ENCODE results near the gene DSE.

DNA sequence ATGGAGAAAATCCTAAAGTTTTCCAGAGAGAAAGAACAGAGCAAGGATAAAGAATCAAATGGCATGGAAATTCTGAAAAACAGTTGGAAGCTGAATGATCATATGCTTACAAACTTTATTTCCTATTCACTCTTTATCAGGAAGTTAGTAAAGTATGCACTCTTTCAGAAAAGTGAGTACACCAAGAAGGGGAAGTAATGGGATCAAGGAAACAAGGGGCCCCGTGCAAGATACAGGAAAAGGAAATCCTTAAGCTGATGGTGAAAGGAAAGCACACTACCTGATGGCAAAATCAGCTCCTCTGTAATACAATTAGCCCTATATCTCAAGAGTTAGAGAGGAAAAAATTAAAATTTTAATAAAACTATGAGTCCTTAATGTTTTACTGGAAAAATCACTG, 104.4 kb downstream of the DSE start:
- TF ChIP-seq, protein P1, sequence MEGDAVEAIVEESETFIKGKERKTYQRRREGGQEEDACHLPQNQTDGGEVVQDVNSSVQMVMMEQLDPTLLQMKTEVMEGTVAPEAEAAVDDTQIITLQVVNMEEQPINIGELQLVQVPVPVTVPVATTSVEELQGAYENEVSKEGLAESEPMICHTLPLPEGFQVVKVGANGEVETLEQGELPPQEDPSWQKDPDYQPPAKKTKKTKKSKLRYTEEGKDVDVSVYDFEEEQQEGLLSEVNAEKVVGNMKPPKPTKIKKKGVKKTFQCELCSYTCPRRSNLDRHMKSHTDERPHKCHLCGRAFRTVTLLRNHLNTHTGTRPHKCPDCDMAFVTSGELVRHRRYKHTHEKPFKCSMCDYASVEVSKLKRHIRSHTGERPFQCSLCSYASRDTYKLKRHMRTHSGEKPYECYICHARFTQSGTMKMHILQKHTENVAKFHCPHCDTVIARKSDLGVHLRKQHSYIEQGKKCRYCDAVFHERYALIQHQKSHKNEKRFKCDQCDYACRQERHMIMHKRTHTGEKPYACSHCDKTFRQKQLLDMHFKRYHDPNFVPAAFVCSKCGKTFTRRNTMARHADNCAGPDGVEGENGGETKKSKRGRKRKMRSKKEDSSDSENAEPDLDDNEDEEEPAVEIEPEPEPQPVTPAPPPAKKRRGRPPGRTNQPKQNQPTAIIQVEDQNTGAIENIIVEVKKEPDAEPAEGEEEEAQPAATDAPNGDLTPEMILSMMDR (IDR thresholded peaks at IDR 0.05; ENCODE audit: borderline replicate concordance, extremely low read depth, low read length, poor library complexity, severe bottlenecking), result no peak
- no peak for TF ChIP-seq EZH2 (IDR thresholded peaks at IDR 0.05; ENCODE audit: borderline replicate concordance, low read depth, low read length, severe bottlenecking)
